GM21526 (cell line): ENCODE results near the gene RTN3.
"Not testable (repeated sequence)": the region's sequence is repeated elsewhere in the genome, so short reads cannot be mapped to it uniquely, and the experiment has no call there.

Source experiments
- ATAC-seq: cut with Tn5 transposase; IDR thresholded peaks from one replicate; pipeline ENCODE4 v1.9.1; 2021; ENCODE audit warnings: moderate library complexity; ENCODE audit not compliant: unreplicated experiment, low FRiP score

RTN3 gene

DNA sequence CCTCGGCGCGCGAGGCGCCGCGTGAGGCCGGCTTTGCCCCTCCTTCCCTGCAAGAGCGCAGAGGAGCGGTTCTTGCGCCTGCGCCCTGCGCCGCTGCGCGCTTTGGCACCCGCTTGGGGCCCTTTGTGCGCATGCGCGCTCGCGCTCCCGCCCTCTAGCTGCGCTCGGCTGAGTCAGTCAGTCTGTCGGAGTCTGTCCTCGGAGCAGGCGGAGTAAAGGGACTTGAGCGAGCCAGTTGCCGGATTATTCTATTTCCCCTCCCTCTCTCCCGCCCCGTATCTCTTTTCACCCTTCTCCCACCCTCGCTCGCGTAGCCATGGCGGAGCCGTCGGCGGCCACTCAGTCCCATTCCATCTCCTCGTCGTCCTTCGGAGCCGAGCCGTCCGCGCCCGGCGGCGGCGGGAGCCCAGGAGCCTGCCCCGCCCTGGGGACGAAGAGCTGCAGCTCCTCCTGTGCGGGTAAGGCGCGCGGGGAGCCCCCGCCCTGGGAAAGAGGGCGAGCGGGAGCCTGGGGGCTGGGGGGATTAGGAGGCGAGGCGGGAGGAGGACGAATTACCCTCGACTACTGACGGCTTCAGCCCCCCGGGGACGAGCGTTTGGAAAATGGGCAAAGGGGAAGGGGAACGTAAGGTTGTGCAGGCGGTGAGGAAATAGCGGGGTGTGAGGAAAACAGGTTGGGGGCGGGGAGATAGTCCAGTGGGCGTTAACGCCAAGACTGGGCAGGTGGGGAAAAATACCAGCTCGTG, at the start of gene RTN3:
Gene RTN3, plus strand, starts transcription at position 180 of the 745 bp plus-strand sequence. Its CDS starts 137 bp downstream, at position 317.
- peak; percentile 83 for ATAC-seq

DNA sequence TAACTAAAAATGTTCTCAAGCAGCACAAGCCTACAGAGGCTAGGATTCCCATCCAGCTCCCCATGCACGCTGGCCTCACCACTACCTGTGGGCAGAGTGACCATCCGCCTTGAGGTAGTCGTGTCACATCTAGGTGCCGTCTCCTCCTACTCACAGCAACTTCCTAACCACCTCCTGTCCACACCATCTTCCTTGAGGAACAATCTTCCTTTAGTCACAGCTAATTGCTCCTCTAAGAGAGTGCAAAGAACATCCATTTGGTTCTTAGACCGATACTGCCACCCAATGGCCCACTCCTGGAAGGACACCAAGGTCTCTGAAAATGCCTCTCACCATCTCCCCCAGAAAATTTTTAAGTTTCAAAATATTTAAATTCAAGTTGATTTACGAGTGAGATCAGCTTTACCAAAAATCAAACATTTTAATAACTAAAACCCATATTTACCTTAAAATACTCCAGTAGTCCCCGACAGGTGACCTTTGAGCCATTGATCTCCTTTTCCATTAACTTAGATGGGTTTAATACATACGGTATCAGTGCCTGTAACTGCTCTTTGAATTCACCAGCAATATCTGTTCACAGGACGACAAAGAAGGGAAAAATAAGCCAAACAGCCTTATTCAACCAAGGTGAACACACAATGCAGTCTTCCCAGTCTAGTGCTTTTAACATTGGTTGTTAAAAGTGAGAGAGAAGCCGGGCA, 45.4 kb upstream of the RTN3 start:
- ATAC-seq, result no peak

GRCh38 chr11:63638436-63638835, 42.9 kb upstream of the RTN3 start:
- ATAC-seq, result not testable (repeated sequence)

- no peak for ATAC-seq
Observed at GRCh38 chr11:63639199-63639832, 42.0 kb upstream of the RTN3 start.

DNA sequence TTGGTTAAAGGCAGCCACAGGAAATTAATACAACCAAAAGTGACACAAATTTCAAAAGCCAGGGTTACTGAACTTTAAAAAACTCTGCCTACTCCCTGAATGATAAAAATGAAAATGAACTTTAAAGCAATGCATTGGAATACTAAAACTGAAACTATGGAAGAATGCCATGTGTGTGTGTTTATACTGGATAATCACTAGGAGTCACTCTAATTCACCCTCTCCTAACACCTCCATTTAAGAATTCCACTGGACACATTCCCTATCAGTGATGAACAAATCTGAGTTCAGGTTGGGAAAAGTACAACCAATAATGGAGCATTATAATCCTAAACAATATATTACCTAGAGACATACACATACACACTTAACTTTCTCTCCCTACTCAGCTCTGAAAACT, 39.6 kb upstream of the RTN3 start:
- no peak for ATAC-seq

DNA sequence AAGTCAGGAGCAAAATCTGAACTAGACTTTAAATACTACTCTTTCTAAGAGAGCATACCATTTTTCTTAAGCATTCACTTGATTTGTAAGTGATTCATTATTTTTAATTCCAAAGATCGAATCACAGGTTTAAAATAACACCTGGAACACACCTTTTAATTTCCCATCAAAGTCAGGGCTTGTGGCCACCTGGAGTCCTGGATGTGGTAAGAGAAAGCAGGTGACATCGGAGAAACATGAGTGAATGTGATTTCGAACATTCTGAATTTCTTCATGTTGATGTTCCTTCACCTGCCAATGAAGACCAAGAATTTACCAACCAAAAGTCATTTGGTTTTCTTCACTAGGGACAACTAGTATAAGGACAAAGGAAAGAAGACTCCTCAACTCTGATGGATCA, 38.1 kb upstream of the RTN3 start:
- no peak for ATAC-seq

GRCh38 chr11:63652671-63653070, 28.6 kb upstream of the RTN3 start:
- ATAC-seq, result no peak

DNA sequence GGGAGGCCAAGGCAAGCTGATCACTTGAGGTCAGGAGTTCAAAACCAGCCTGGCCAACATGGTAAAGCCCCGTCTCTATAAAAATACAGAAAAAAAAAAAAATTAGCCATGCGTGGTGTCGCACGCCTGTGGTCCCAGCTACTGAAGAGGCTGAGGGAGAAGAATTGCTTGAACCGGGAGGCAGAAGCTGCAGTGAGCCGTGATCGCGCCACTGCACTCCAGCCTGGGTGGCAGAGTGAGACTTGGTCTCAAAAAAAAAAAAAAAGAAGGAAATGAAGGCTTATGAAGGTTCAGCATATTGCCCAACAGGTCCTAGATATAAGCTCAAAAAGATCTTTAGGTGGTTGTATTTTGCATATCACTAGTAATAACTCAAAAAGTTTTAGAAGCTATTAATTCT, 20.3 kb upstream of the RTN3 start:
- ATAC-seq, result no peak

DNA sequence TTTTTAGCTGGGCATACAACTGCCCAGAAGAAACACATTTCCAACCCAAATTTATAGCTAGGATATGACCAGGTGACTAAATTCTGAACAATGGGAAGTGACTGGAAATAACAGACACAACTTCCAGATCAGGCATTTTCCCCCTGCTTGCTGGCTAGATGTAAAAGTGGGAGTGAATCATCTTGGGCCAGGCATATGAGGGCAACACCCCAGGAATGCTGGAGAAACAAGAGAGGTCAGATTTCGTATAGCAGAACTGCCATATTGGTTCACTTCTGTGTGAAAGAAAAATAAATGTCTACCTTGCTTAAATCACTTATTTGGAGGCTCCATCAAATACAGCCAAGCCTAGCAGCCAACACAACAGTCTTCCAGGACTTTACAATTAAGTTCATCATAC, 17.5 kb upstream of the RTN3 start:
- ATAC-seq, result no peak

GRCh38 chr11:63666874-63667273, 14.4 kb upstream of the RTN3 start:
- ATAC-seq, result no peak

GRCh38 chr11:63667995-63668795, 13.1 kb upstream of the RTN3 start:
- no peak for ATAC-seq

DNA sequence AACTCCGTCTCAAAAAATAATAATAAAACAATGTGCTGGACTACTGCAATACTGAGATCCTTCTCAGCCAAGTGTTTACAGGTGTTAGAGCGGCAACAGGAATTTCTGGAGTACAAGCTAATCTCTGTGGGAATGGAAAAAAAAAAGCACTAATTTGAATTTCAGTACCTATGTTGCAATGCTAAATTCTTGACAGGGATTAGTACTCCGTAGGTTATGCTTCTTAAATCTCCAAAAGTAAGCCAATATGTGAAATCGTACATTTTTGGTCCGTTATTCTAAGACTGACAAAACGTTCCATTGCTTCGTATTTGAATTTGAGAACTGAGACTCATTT, 11.2 kb upstream of the RTN3 start:
- ATAC-seq, result no peak

DNA sequence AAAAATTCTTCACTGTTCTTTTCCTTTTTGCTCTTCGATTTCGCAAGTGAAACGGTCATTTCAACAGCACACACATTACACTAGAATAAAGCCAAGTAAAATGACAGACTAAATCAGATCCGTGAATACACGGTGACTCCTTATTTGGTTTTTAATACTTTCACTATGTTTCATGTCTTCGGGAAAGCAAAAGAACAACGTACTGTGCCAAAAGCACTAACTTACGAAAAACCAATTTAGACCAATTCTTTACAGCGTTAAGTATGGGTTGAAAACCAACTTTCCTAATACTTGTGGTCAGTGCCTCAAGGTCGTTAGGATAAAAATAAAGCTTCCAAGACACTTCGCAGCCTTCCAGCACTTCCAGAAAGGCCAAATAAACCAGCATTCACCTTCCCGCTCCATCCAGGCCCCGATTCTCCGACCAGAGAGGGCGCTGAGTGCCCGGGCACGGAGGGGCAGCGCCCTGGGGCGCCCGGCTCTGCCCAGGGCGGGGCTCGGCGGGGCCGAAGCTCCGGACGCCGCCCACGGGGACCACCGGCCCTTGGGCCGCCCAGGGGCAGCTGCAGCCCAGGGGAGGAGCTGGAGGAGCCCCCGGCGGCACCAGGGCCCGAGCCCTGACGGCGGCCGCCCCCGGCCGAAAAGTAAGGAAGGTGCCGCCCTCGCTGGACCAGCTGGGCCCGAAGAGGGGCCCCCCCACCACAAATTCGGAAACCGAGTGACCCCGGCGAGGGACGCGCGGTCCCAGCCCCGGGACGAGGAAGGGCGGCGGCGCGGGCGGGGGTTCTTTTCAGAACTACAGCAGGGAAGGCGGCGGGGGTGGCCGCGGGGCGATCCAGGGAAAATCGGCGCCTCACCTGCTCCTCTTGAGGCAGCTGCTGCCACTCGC, 10.6 kb upstream of the RTN3 start:
- ATAC-seq, result peak; percentile 22

DNA sequence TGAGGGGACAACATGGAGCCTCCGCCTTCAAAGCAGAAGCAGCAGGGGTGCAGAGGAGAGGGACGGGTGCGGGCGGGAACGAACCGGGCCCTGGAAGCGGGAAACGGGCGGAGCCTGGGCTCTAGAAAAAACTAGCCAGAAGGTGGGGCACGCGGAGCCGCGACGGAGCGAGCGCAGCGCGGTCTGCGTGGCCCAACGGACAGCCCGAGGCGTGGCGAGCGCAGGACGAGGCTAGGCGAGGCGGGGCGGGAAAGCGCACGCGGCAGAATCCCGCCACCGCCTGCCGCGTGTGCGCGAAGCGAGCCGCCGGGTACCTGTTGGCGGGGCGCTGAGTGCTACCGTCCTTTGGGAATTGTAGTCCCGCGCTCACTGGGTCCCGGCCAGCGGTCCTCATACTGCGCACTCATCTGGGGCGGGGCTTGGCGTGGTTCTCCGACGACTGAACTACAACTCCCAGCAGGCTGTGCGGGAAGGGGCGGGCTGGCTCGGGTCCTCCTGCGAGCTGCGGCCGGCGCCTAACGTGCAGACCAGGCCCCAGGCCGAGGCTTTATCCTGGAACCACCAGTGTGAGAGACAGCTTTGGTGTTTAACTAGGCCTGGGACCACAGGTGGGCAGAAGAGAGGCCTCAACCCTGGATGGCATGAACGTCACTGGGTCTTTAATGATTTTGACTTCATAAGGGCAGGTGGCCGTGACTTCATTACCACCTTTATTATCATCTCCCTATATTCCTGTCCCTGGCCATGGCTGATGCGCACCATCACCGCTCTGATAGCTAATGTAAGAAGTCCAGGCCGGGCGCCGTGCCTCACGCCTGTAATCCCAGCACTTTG, 9.8 kb upstream of the RTN3 start, which contains the start of gene ATL3:
Gene ATL3, minus strand, starts transcription at position 55 of the 834 bp plus-strand sequence. Its CDS starts 41 bp downstream, at position 14.
- ATAC-seq, result peak; percentile 74

DNA sequence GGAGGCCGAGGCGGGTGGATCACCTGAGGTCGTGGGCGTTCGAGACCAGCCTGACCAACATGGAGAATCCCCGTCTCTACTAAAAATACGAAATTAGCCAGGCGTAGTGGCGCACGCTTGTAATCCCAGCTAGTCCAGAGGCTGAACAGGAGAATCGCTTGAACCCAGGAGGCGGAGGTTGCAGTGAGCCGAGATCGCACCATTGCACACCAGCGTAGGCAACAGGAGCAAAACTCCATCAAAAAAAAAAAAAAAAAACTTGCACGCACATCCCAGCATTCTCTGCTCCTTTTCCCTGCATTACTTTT, 9.2 kb upstream of the RTN3 start:
- ATAC-seq, result no peak

GRCh38 chr11:63672936-63673539, 8.3 kb upstream of the RTN3 start:
- ATAC-seq, result no peak

- ATAC-seq, result no peak
Observed at GRCh38 chr11:63673579-63673978, 7.7 kb upstream of the RTN3 start.

GRCh38 chr11:63680834-63681320, 423 bp upstream of the RTN3 start:
- no peak for ATAC-seq
